NB4 (cell line): ENCODE results near the gene DUSP28.

Experiments
- MYC ChIP-seq: IDR thresholded peaks from 2 replicates; pipeline ENCODE4 v1.6.1; 2011; ENCODE audit warnings: low read depth, low read length
- POLR2A ChIP-seq: IDR thresholded peaks from 2 replicates; pipeline ENCODE4 v1.6.1; 2011; ENCODE audit warnings: mild to moderate bottlenecking; ENCODE audit not compliant: insufficient read length; ENCODE audit errors: extremely low read depth
- TF ChIP-seq, protein P1 (sequence below): IDR thresholded peaks from 2 replicates; pipeline ENCODE4 v1.6.1; 2011; ENCODE audit warnings: low read depth, low read length
- TF ChIP-seq, protein P2 (sequence below): IDR thresholded peaks from one replicate; pipeline ENCODE4 v1.5.1; 2012; ENCODE audit warnings: low read depth, low read length

DNA sequence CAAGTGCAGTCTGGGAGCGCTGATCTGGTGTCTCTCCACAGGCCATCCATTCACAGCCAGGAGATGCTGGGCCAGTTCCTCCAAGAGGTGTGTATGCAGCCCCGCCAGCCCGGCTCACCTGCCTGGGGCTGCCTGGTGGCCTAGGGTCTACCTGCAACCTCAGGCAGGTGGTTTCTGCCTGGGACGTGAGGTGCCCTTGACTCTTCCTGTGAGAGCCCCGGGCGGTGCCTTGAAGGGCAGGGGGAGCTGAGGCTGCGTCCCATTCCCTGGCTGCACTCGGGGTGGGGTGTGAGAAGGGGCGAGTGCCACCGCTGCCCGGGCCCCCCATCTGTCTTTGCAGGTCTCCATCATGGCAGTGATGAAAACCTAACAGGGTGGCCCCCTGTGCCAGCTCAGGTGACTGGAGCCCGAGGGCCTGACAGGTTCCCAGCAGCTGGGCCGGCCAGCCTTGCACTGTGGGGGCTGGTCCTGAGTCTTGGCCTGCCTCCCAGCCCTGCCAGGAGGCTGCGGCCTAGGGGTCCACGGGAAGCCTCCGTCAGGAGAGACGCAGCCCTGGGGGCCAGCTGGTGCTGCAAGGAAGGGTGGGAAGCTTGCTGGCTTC, 38.3 kb downstream of the DUSP28 start:
- TF ChIP-seq, protein P1, sequence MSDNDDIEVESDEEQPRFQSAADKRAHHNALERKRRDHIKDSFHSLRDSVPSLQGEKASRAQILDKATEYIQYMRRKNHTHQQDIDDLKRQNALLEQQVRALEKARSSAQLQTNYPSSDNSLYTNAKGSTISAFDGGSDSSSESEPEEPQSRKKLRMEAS: no peak
- TF ChIP-seq, protein P2, sequence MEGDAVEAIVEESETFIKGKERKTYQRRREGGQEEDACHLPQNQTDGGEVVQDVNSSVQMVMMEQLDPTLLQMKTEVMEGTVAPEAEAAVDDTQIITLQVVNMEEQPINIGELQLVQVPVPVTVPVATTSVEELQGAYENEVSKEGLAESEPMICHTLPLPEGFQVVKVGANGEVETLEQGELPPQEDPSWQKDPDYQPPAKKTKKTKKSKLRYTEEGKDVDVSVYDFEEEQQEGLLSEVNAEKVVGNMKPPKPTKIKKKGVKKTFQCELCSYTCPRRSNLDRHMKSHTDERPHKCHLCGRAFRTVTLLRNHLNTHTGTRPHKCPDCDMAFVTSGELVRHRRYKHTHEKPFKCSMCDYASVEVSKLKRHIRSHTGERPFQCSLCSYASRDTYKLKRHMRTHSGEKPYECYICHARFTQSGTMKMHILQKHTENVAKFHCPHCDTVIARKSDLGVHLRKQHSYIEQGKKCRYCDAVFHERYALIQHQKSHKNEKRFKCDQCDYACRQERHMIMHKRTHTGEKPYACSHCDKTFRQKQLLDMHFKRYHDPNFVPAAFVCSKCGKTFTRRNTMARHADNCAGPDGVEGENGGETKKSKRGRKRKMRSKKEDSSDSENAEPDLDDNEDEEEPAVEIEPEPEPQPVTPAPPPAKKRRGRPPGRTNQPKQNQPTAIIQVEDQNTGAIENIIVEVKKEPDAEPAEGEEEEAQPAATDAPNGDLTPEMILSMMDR: no peak
- TF ChIP-seq POLR2A (no peak), MYC (no peak)
